GM12891 (cell line): ENCODE results near the gene SGSM1.

Experiments used
- POLR2A ChIP-seq: IDR thresholded peaks from 2 replicates; pipeline ENCODE4 v1.6.1; 2011; ENCODE audit warnings: low read depth, low read length, control low read depth
- POLR2AphosphoS5 ChIP-seq: IDR thresholded peaks from 2 replicates; pipeline ENCODE4 v1.6.1; 2011; ENCODE audit warnings: low read depth, low read length, control low read depth

DNA sequence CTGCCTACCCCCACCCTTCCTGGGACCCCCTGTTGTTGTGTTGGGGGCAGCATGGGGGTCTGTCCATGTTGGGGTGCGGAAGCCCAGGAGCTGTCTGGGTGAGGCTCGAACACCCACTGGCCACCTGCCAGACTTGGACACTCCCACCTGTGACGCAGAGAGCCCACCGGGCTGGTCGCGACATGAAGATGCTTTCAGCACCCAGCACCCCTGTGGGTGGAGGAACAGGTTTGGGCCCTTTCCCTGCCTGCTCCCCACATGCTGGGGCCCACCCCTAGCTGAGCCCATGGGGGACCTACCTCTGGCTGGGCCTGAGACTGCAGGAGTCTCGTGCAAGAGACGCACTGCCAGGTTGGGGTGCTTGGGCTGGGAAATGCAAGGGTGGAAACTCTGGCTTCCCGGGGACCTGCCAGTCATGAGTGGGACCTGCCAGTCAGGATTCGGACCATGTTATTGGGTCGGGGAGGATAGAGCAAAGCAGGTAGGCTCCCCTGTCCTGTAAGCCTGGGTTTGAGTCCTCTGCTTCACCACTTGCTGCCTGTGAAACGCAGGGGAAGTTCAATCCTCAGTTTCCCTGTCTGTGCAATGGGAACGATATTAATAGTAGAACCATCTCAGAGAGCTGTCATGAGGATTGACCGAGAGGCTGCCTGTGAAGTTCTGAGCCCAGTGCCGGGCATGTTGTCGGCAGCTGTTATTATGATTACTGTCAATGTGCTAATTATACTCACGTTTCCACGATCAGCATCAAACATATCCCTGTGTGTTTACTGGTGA, 170.6 kb downstream of the SGSM1 start:
- no peak for TF ChIP-seq POLR2A
- TF ChIP-seq POLR2AphosphoS5 = no peak
